Mammary epithelial cell (primary cell): ENCODE measurements around the gene HEBP1.

ENCODE experiments used
- EZH2 ChIP-seq: IDR thresholded peaks from 2 replicates; pipeline ENCODE4 v1.6.1; 2012; ENCODE audit warnings: low read length, inconsistent platforms, borderline replicate concordance
- TF ChIP-seq, protein P1 (sequence below), 2 donors: IDR thresholded peaks in 1 of 2; conservative IDR thresholded peaks in 1 of 2; 2 replicates each; pipeline ENCODE4 v1.5.1; 2011 to 2012; ENCODE audit warnings: inconsistent platforms in 2 of 2, low read length in 2 of 2, mild to moderate bottlenecking in 2 of 2, control low read depth in 1 of 2, low read depth in 1 of 2; ENCODE audit not compliant: insufficient read depth in 1 of 2; ENCODE audit errors: extremely low read depth in 1 of 2

- TF ChIP-seq, protein P1, sequence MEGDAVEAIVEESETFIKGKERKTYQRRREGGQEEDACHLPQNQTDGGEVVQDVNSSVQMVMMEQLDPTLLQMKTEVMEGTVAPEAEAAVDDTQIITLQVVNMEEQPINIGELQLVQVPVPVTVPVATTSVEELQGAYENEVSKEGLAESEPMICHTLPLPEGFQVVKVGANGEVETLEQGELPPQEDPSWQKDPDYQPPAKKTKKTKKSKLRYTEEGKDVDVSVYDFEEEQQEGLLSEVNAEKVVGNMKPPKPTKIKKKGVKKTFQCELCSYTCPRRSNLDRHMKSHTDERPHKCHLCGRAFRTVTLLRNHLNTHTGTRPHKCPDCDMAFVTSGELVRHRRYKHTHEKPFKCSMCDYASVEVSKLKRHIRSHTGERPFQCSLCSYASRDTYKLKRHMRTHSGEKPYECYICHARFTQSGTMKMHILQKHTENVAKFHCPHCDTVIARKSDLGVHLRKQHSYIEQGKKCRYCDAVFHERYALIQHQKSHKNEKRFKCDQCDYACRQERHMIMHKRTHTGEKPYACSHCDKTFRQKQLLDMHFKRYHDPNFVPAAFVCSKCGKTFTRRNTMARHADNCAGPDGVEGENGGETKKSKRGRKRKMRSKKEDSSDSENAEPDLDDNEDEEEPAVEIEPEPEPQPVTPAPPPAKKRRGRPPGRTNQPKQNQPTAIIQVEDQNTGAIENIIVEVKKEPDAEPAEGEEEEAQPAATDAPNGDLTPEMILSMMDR (conservative IDR thresholded peaks at IDR 0.05 in 1 of 2, IDR thresholded peaks at IDR 0.05 in 1 of 2; ENCODE audit: extremely low read depth in 1 of 2, insufficient read depth in 1 of 2, low read depth in 1 of 2, low read length in 2 of 2) = no peak
- no peak for TF ChIP-seq EZH2
These were observed 20.9 kb downstream of the HEBP1 start for GRCh38 chr12:12979126-12979525.
